Hematopoietic multipotent progenitor cell treated with erythropoietin and hydrocortisone succinate and interleukin-3 and kit ligand, for 8 days (in vitro differentiated cells): ENCODE data around the gene MYOF.
"Not testable (repeated sequence)": the region's sequence is repeated elsewhere in the genome, so short reads cannot be mapped to it uniquely, and the experiment has no call there.

Experiments used
- DNase-seq: peaks from one replicate; pipeline ENCODE4 v3.0.0-alpha.2; 2015

The MYOF gene

DNA sequence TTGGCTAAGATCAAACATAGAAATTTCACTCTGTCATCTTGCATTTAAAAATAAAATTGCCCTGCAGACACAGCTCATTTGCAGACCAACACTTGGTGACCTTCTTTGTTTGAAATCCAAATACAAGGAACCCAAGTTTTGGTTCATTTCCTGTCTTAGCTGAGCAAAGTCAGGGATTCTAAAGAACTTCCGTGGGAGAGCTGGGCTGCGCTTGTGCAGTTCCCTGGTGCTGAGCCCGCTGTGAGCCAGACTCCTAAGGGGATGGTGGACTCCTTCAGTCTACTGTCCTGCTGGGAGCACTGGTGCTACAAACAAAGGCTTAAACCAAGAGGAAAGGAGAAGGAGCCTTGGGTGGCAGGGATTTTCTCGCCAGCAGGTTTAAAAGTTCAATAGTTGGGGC is 60.0 kb downstream of the MYOF start:
- DNase-seq: no peak

GRCh38 chr10:93420944-93421825 is 60.9 kb downstream of the MYOF start:
- no peak for DNase-seq

DNA sequence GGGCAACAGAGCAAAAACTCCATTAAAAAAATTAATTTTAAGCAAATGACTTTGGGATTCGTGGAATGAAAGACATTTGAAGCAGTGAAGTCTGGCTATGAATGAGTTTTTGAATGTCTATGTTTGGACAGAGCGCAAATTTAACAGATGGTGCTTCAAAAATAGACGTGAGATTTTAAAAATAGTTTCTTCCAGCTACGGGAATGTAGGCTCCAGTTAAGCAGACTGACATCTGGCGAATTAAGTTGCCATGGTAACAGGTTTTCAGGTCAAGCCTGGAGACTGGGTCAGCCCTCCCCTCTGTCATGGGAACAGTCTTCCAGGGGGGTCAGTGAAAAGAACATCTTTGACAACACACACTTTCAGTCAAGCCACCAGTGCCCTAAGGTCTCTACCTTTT is 62.0 kb downstream of the MYOF start:
- no peak for DNase-seq

DNA sequence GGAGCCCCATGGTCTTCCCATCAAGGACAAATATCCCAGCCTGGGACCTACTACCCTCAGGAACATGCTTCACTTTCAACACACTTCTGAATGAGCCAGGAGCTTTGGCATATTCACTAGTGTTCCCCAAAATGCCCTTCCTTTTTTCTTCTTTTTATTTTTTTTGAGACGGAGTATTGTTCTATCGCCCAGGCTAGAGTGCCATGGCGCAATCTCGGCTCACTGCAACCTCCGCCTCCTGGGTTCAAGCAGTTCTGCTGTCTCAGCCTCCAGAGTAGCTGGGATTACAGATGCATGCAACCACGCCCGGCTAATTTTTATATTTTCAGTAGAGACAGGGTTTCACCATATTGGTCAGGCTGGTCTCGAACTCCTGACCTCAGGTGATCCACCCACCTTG is 63.1 kb downstream of the MYOF start:
- not testable (repeated sequence) for DNase-seq

- no peak for DNase-seq
Observed at GRCh38 chr10:93417921-93418320, 64.2 kb downstream of the MYOF start.

DNA sequence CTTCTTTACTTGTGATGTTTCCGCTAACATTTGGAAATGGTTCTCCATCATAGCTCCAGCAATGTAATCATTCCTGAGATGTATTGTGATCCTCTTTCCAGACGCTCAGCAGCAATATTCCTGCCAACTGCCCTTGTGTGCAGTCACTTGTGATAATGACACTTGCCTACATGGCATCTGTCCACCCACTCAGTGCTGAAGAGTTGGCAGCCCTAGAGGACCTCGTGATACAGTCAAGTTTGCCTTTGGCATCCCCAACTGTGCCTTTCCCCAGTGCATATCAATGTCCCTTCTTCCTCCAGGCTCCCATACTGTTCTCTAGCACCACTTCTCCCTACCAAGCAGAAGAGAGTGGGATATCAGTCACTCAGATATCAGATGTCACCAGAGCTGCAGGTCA is 64.9 kb downstream of the MYOF start:
- no peak for DNase-seq

- DNase-seq: no peak
Observed at GRCh38 chr10:93416824-93417223, 65.3 kb downstream of the MYOF start.

DNA sequence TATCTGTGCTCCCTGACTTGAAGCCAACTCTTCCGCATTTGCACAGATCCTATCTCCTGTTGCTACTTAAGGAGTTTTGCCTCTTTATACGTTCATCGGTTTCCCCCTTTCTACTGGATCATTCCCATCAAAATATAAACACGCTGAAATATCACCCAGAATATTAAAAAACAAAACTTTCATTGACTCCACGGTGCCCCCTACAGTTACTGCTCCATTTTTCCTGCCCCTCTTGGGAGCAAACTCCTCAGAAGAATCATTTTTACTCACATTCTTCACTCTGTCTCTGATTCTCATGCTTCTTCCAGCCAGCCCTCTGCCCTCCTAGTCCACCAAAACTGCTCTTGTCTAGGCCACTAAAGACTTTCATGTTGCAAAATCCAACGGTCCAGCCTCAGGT is 66.4 kb downstream of the MYOF start:
- no peak for DNase-seq

DNA sequence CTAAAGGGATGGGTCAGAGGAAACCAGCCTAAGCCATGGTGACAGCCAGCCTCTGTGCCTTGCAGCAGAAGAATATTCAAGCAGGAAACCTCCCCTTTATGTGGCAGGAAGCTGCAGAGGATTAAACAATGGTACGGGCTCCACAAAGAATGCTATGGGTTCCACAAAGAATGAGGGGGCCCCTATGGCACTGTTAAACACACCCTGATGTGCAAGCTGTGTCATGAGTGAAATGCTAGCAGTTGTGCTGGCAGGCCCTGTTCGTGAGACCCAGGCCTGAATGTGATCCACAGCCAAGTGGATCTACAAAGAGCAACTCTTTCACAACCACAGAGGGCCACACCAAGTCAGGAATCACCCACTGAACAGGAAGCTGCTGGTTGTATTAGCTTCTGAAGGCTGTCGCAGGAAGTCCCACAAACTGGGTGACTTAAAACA is 68.9 kb downstream of the MYOF start:
- DNase-seq: no peak

- no peak for DNase-seq
Observed at GRCh38 chr10:93412801-93413200, 69.3 kb downstream of the MYOF start.

DNA sequence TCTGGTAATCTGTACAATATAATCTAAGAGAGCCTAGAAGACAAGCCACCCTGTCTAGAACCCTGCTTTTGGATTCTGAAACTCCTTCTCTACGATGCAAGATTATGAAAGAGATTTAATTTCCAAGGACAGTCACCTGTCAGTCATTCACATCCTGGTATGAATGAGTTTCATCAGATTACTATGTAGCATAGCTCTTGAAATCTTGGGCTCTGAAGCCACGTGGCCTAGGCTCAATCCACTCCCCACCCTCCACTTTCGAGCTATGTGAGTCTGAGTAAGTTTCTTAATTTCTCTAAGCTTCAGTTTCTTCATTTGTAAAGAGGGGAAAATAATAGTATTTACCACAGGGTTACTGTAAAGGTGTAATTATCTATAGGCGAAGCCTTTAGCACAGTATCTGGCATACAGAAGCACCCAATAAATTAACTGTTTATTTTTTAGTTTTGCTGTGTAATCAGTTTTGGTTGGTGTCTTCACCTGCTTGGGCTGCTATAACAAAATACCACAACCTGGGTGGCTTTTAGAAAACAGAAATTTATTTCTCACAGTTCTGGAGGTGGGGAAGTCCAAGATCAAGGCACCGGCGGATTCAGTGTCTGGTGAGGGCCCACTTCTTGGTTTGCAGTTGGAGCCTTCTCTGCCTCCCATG is 71.3 kb downstream of the MYOF start:
- DNase-seq: no peak

DNA sequence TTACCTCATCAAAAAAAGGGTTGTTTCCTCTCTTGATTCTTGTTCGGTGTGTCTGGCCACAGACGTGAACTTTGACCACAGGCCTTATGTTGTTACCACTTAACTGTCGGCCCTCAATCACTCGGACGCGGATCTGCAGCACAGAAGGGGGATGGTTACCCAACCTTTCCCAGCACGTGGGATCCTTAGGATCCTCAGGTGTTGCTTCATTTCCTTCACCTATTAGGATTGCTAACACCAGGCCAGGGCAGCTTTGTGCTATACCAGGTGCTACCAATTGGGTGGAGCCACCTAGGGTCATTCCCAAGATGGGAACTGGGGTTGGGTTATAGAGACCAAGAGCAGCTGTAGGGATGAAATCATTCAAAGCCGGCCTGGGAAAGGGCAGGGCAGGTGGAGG is 73.4 kb downstream of the MYOF start:
- DNase-seq: no peak

DNA sequence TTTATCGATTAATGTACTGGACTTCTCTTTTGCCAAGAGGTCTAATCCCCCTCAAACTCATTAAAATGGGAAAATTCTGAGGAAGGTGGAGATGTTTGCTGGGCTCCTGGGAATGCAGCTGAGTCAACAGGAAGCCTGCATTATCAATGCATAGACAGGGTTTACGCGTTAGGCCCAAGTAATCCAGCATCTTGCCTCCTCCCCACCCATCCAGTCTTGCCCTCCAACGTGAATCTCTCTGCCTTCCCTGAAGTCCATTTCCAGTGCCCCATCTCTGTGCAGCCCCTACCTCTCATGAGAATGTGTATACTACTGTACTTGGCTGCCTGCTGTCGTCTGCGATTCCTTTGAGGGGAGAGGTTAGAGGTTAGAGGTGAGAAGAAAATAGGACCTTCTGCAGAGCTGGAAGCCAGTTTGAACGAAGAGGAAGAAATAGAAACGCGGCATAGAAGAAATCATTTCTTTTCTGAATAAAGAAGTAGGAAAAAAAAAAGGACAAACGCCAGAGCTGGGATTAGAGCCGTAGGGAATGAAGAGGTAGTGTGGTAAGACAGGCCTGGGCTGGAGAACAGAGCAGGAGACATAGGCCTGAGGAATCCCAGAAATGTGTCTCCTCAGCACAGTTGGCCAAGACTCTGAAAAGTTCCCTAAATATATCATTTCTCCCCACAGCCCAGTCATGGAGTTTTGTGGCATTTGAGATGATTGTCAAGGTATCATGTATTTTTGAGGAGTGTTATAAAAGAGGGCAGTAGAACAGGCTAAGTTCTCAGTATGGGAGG is 75.6 kb downstream of the MYOF start:
- DNase-seq: no peak

- DNase-seq: no peak
Observed at GRCh38 chr10:93404048-93404354, 78.1 kb downstream of the MYOF start.

DNA sequence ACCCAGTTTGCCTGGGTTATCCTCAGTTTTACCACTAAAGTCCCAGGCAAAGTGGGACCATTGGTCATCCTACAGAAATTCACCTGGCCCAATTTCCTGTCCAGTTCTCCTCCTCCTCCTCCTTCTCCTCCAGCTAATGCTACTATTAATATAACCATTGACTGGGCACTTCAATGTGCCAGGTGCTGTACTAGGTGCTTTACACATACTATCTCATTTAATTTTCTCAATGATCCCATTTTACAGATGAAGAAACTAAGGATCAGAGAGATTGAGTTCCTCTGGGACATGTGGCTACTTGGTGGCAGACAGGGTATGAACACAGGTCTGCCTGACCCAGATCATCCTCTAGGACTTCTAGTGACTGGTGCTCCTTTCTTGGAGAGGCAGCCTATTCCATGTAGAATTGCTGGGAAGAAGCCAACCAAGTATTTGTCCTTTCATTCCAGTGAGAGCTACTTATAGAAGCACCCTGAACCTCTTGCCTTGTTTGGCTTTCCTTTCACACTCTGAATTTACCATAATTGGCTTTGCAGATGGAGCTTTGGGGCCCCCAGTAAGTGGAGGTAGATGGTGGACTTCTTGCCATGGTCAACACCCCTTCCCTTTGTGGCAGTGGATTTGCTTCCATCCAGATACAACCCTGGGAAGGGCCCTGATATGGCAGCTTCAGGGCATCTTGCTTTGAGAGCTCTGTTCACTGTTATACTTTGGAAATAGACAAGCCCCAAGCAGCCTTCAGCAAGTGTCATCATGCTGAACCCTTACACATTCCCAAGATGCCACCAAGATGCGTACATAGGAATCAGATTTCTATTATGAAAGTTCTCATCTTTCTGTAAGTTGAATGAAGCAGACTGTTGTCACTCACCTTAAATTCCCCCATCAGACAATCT is 78.7 kb downstream of the MYOF start:
- no peak for DNase-seq

- no peak for DNase-seq
Observed at GRCh38 chr10:93402192-93402591, 79.9 kb downstream of the MYOF start.

GRCh38 chr10:93398528-93398927 is 83.6 kb downstream of the MYOF start:
- DNase-seq: no peak

DNA sequence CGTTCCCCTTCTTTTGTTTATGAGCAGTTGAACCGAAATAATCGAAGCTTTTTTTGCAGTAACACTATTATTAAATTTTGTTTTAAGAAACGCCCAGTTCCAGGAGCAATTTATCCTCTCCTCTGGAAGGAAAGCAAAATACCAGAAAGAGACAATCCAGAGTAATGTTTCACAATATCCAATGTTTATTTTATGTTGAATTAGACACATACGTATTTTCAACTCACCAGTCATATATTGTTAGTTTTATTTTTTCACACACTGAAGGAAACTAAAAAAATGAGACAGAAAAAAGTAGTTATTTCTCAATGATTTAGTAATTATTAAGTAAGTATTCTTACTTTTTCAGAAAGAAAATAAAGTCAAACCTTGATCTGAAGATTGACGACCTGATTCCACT is 85.1 kb downstream of the MYOF start:
- DNase-seq: no peak

DNA sequence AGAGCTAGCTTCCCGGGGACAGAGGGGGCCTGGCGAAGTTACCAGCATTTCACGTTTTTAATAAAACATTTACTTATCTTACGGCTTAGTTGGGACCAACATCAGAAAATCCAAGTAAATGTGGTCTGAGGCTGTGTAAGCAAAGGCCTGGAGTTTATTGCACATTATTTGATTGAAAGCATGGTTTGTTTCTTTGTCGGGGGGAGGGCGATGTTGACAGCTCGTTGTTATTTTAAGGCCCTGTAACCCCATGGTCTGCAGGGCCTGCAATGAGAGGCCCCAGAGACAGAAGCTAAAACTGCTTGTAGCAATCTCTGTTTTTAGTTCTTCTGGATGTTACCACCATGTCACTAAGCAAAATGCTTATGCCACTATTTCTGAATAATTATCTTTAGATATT is 88.9 kb downstream of the MYOF start:
- no peak for DNase-seq

- no peak for DNase-seq
Observed at GRCh38 chr10:93392121-93392520, 90.0 kb downstream of the MYOF start.

DNA sequence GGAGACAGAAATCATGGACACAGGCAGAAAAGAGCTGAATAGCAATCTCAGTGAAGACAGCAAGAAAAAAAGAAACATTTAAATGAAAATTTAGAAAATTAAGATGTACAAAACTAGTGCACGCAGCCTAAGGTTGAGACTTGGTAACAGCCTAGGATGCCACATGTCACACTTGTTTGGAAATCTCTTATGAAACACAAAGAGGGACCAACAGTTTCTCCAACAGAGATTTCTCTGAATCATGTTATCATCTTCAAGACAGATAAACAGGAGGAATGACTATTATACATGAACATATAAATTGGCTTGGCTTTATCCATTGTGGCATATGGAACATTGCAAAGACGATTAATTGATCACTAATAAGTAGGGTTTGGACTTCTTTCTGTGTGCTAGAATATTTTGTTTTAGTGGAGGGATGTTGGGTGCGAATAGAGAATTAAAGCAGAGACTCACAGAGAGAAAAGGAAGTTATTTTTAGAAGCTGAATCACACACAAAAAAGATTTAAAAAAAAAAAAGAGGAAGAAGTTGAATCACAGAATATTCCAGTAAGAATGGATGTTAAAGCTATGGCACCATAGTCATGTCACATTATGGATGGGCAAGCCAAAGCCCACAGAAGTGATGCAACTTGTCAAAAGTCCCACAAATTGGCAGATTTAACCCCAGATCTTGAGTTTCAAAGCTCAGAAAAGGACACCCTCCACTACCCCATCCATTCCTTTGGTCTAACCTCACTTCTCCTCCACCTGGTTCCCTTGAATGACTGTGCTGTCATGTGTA is 91.6 kb downstream of the MYOF start:
- DNase-seq: no peak
